ENCODE results near the gene PIEZO1.

DNA sequence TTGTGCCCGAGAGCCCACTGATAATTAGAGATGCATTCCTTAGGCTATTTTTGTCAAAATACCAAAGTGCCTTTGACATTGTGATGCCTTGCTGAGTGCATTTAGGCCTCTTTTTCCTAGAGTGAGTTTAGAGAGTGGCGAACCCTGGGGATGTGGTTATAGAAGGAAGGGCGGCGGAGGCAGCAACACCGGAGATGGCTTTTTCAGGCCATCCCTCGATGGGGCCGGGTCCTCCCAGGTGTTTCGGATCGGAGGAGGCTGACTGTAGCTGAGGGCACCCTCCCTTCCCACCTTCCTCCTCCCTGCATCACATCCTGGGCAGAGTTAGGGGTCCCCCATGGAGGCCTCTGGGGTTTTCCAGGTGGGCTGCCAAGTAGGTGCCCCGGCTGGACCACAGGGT lies 92.2 kb downstream of the PIEZO1 start:
- TF ChIP-seq POLR2A (IDR thresholded peaks at IDR 0.05; ENCODE audit: low read length) (no peak), GATA1 (IDR thresholded peaks at IDR 0.05; ENCODE audit: low read depth, low read length) (no peak)
